Jurkat, Clone E6-1 (cell line): Measurements from ENCODE around the gene PDE4B. TPM values are rescaled to one million over a fixed set of nuclear protein-coding genes. Genes with fewer than 3 reads are reported as not detected.

Experiments
- DNase-seq: peaks from one replicate; pipeline ENCODE4 v3.0.0-alpha.2; 2011; ENCODE audit warnings: low read depth, low spot score
- H3K4me3 ChIP-seq: 2 replicates; pipeline ENCODE4 v1.5.1; 2011; ENCODE audit warnings: mild to moderate bottlenecking, low read length, control low read depth, moderate library complexity
- polyA plus RNA-seq: library from polyadenylated mRNA; unstranded; fragments of >200 nt; gene quantifications from one replicate; pipeline ENCODE4 v1.2.1, GENCODE V29; 2012; ENCODE audit warnings: missing spikeins; ENCODE audit not compliant: insufficient read length, insufficient read depth

PDE4B gene
- polyA plus RNA-seq = not detected

- H3K4me3 ChIP-seq = no peak within 1 kb of the TSS
- DNase-seq = no peak
Observed at GRCh38 chr1:65792669-65793358, at the start of gene PDE4B. PDE4B (plus strand) TSS chr1:65792895.

DNA sequence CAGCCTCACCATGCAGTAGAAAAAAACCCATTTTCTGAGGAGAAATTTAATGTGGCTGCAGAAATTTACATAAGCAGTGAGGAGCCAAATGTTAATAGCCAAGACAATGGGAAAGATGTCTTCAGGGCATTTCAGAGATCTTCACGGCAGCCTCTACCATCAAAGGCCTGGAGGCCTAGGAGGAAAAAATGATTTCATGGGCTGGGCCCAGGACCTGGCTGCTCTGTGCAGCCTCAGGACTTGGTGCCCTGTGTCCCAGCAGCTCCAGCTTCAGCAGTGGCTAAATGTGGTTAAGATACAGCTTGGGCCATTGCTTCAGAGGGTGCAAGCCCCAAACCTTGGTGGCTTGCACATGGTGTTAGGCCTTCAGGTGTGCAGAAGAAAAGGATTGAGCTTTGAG is 48.0 kb upstream of the PDE4B start:
- DNase-seq = no peak
- no peak overlapping the region for H3K4me3 ChIP-seq

DNA sequence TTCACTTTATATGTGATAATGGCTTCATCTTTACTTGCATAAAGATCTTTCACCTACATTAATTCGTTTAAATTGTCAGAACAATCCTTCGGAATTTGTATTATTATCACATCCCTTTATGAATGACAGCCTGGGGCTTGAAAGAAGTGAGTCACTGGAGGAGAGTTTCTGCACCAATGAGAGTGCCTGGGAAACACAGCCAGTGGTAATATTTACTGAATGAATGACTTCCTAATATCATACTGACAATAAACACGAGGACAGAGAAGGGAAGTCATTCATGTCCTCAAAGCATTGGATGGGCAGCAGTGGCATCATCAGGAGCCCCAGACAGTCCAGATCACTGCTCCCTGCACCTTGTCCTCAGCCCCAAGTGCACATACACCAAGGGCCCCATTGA is 40.7 kb upstream of the PDE4B start:
- H3K4me3 ChIP-seq = no peak overlapping the region

GRCh38 chr1:65756616-65757015 is 36.1 kb upstream of the PDE4B start:
- H3K4me3 ChIP-seq = no peak overlapping the region
- no peak for DNase-seq

More for the DNA sequence above, 40.7 kb upstream of the PDE4B start:
- DNase-seq = no peak

GRCh38 chr1:65757531-65757930 is 35.2 kb upstream of the PDE4B start:
- H3K4me3 ChIP-seq = no peak overlapping the region
- DNase-seq = no peak

GRCh38 chr1:65758128-65758527 is 34.6 kb upstream of the PDE4B start:
- H3K4me3 ChIP-seq = no peak overlapping the region
- no peak for DNase-seq

GRCh38 chr1:65759516-65759915 is 33.2 kb upstream of the PDE4B start:
- peak; percentile 21 for DNase-seq
- H3K4me3 ChIP-seq = no peak overlapping the region

GRCh38 chr1:65762081-65762862 is 30.4 kb upstream of the PDE4B start:
- no peak for DNase-seq
- no peak overlapping the region for H3K4me3 ChIP-seq

- no peak overlapping the region for H3K4me3 ChIP-seq
- DNase-seq = no peak
Observed at GRCh38 chr1:65764052-65764451, 28.6 kb upstream of the PDE4B start.

DNA sequence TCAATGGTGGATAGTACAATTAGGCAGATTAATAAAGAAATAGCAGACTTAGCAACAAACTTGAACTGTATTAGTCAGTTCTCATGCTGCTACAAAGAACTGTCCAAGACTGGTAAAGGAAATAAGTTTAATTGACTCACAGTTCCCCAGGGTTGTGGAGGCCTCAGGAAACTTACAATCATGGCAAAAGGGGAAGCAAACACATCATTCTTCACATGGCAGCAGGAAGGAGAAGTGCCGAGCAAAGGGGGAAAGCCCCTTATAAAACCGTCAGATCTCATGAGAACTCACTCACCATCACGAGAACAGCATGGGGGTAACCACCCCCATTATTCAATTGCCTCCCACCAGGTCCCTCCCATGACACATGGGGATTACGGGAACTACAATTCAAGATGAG is 27.1 kb upstream of the PDE4B start:
- no peak for DNase-seq

GRCh38 chr1:65769636-65770035 is 23.1 kb upstream of the PDE4B start:
- DNase-seq = no peak
- no peak overlapping the region for H3K4me3 ChIP-seq

More for the DNA sequence above, 27.1 kb upstream of the PDE4B start:
- no peak overlapping the region for H3K4me3 ChIP-seq

DNA sequence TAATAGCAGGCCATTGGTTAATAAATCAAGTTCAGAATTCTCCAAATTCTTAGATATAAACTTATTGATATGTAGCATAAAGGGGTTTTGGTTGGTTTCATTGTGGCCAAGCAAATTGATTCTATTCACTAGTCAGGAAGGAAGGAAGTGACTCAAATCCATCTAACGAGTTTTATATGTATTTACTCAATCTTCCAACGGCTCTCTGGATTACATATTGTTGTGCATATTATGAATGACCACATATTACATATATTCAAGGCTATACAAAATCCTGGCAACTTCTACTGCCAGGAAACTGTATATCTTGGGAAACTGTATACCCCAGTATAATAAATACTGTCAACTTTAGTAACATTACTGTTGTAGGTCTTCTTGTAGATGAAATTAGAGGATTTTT is 20.1 kb upstream of the PDE4B start:
- no peak for DNase-seq
- no peak overlapping the region for H3K4me3 ChIP-seq

DNA sequence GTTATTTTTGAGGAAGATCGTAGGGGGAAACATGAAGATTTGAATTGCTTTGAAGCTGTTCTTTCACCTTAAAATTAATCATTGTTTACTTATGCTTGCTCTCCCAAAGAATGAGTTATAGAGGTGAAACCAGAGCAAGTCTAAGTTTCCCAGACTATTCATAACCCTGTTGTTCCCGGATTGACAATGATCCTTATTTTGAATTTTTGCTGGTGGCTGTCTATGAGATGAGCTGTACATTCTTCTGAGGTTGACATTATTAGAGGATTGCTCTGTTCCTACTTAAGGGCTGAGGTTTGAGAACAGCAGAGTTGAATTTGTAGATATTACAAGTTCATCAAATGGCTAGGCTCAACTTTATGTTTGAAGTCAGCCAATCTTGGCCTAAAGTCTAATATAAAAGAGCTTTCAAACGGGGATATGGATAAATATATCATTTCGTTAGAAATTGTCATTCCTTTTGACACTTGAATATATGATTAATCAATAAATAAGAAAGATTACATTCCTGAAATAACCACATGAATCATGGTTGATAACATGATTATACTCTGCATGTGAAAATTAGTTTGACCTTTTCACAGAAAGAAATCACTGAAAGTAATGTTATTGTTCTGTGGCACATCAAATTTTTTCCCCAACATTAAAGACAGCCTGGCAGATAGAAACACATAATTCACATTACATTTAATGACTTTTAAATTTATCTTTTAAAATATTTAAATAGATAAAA is 19.1 kb upstream of the PDE4B start:
- no peak overlapping the region for H3K4me3 ChIP-seq
- no peak for DNase-seq

DNA sequence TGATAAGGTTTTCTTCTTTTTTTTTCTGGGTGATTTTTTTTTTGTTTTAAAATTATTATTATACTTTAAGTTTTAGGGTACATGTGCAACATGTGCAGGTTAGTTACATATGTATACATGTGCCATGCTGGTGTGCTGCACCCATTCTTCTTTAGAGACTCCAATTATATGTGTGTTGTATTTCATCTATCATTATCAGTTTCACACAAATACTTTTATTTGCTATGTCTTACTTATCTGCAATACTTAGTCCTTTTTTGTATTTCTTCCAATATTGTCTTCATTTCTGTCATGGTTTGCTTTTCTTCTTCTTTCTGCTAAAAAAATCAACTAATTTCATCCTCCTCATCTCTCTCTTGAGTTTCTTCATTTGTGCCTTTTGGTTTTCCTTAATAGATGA is 3.9 kb upstream of the PDE4B start:
- no peak overlapping the region for H3K4me3 ChIP-seq
- no peak for DNase-seq

DNA sequence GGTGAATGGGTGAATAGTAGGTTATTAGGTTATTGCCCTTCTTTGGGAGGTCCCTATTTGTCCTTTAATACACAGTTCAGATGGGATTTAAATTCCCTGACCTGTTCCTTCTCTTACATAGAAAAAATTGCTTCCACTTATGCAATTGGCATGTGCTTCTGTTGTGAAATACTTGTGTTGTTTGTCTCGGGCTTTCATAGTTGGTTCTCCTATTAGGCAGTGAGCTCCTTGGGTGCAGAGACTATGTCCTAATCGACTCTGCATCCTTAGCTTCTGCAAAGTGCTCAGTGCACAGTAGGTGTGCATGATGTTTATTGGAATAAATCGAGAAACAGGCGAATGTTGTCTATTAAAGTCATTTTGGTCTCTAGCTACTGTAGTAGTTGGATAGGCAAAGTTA is 1.3 kb upstream of the PDE4B start:
- DNase-seq = no peak
- no peak overlapping the region for H3K4me3 ChIP-seq

GRCh38 chr1:65791801-65792668 is 660 bp upstream of the PDE4B start:
- DNase-seq = no peak
- H3K4me3 ChIP-seq = no peak overlapping the region

DNA sequence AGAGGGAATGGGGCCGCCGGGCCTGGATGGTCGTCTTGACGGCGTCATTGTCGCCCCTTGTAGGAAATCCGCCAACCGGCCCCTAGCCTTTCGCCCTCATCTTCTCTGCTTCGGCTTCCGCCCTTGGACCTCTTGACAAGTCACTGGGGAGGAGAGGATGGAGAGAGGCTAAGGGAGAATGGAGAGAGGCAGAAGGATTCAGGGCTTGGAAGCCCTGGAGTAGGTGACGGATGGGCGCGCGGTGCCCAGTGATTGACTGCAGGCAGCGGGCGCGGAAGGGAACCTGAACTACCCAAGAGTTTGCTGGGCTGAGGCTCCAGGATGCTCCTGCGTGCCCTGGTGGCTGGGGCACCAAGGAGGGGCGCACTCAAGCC is 651 bp downstream of the PDE4B start:
- DNase-seq = no peak
- H3K4me3 ChIP-seq = no peak overlapping the region

DNA sequence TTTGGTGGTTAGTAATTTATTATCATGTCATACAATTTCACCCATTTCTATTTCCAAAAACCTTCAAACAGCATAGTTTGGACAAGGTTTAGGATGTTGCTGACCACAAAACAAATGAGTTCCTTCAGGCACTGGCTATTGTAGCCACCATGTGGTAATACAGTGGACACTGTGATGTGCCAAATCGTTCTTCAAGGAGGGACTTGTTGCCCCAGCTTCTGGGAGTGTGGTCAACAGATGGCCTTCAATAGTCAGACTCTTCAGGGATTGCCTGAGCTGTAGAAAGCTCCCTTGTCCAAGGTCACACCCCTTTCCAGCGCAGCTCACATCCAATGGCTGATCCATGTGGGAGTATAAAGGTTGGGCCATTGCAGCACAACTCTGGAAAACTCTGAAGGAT is 2.6 kb downstream of the PDE4B start:
- no peak overlapping the region for H3K4me3 ChIP-seq
- no peak for DNase-seq

- no peak overlapping the region for H3K4me3 ChIP-seq
- DNase-seq = no peak
Observed at GRCh38 chr1:65799601-65800000, 6.9 kb downstream of the PDE4B start.
